WTC11 (cell line): ENCODE results near the gene UFC1. TPM values are rescaled to one million over a fixed set of nuclear protein-coding genes. Genes with fewer than 3 reads are reported as not detected.
A peak's percentile ranks its signal among the peaks of the same experiment; 100 is the strongest.

ENCODE experiments used
- ATAC-seq: fragments of 200-7000 bp; cut with Tn5 transposase; 2 replicates; pipeline ENCODE4 v1.10.0; 2021; ENCODE audit warnings: mild to moderate bottlenecking, moderate library complexity
- CTCF ChIA-PET: fragments of 300-600 bp; sonication (Branson Sonifier 250); formaldehyde crosslinking; loops from one replicate; lab custom pipeline; 2021; ENCODE audit warnings: antibody characterized with exemption; lab: Charles Lee
- POLR2A ChIA-PET: fragments of 350-600 bp; sonication (Branson Sonifier 250); formaldehyde crosslinking; loops from one replicate; lab custom pipeline; 2021; ENCODE audit warnings: antibody characterized with exemption; lab: Charles Lee
- DNase-seq: peaks from one replicate; pipeline ENCODE4 v3.0.0; 2021; ENCODE audit warnings: low spot score
- H3K27ac Mint-ChIP-seq: 2 replicates; pipeline ENCODE4 v1.8.0; 2021; ENCODE audit warnings: mixed read lengths
- H3K27me3 Mint-ChIP-seq: 2 replicates; pipeline ENCODE4 v1.8.0; 2021; ENCODE audit warnings: low read depth, mild to moderate bottlenecking, moderate library complexity, mixed read lengths
- H3K36me3 Mint-ChIP-seq: 2 replicates; pipeline ENCODE4 v1.8.0; 2021; ENCODE audit warnings: mixed read lengths
- H3K4me1 Mint-ChIP-seq: 2 replicates; pipeline ENCODE4 v1.8.0; 2022; ENCODE audit warnings: mixed read lengths
- H3K4me3 Mint-ChIP-seq: 2 replicates; pipeline ENCODE4 v1.8.0; 2021; ENCODE audit warnings: mild to moderate bottlenecking, moderate library complexity, mixed read lengths
- H3K9me3 Mint-ChIP-seq: 2 replicates; pipeline ENCODE4 v1.8.0; 2021; ENCODE audit warnings: mixed read lengths
- CBFB ChIP-seq: sonication (generic); formaldehyde crosslinking; IDR thresholded peaks from 2 replicates; pipeline ENCODE4 v1.8.1; 2022; ENCODE audit warnings: mild to moderate bottlenecking, low read depth, missing genetic modification reagents
- FOXK1 ChIP-seq: sonication (generic); formaldehyde crosslinking; IDR thresholded peaks from 2 replicates; pipeline ENCODE4 v1.8.0; 2022; ENCODE audit warnings: mild to moderate bottlenecking, moderate library complexity, missing genetic modification reagents
- FOXP1 ChIP-seq: sonication (generic); formaldehyde crosslinking; IDR thresholded peaks from 2 replicates; pipeline ENCODE4 v1.8.0; 2022; ENCODE audit warnings: missing genetic modification reagents, mild to moderate bottlenecking, moderate library complexity, borderline replicate concordance
- HMGA2 ChIP-seq: fragments of 250-450 bp; sonication (Bioruptor Pico); IDR thresholded peaks from 2 replicates; pipeline ENCODE4 v1.4.0; 2021; ENCODE audit warnings: mild to moderate bottlenecking, moderate library complexity
- KAT7 ChIP-seq: sonication (generic); formaldehyde crosslinking; IDR thresholded peaks from 2 replicates; pipeline ENCODE4 v1.8.1; 2023; ENCODE audit warnings: missing genetic modification reagents, mild to moderate bottlenecking, borderline replicate concordance
- NFYB ChIP-seq: sonication (generic); formaldehyde crosslinking; conservative IDR thresholded peaks from 2 replicates; pipeline ENCODE4 v1.8.0; 2022; ENCODE audit warnings: low read depth, missing genetic modification reagents
- RELA ChIP-seq: sonication (generic); formaldehyde crosslinking; IDR thresholded peaks from 2 replicates; pipeline ENCODE4 v1.8.1; 2022; ENCODE audit warnings: missing genetic modification reagents, mild to moderate bottlenecking, borderline replicate concordance
- ZBTB21 ChIP-seq: sonication (generic); formaldehyde crosslinking; IDR thresholded peaks from 2 replicates; pipeline ENCODE4 v1.8.1; 2023; ENCODE audit warnings: mild to moderate bottlenecking, missing genetic modification reagents, borderline replicate concordance
- ZNF219 ChIP-seq: sonication (generic); formaldehyde crosslinking; IDR thresholded peaks from 2 replicates; pipeline ENCODE4 v1.8.0; 2023; ENCODE audit warnings: missing genetic modification reagents, mild to moderate bottlenecking, borderline replicate concordance
- ZNF416 ChIP-seq: fragments of 250-450 bp; sonication (Bioruptor Pico); IDR thresholded peaks from 2 replicates; pipeline ENCODE4 v1.9.0; 2021; ENCODE audit warnings: mild to moderate bottlenecking, inconsistent platforms
- total RNA-seq: library from RNA; stranded (reverse); gene quantifications from 3 replicates; pipeline ENCODE4 v1.2.3, GENCODE V29; 2021
- TF ChIP-seq, protein P1 (sequence below): fragments of 250-450 bp; sonication (Bioruptor Pico); IDR thresholded peaks from 2 replicates; pipeline ENCODE4 v1.9.0; 2021; ENCODE audit warnings: mild to moderate bottlenecking
- TF ChIP-seq, protein P2 (sequence below): sonication (generic); formaldehyde crosslinking; IDR thresholded peaks from 2 replicates; pipeline ENCODE4 v1.8.0; 2023; ENCODE audit warnings: mild to moderate bottlenecking, missing genetic modification reagents
- TF ChIP-seq, protein P3 (sequence below): sonication (generic); formaldehyde crosslinking; IDR thresholded peaks from 2 replicates; pipeline ENCODE4 v1.8.1; 2022; ENCODE audit warnings: mild to moderate bottlenecking, missing genetic modification reagents, moderate library complexity, borderline replicate concordance
- TF ChIP-seq, protein P4 (sequence below): sonication (generic); formaldehyde crosslinking; IDR thresholded peaks from 2 replicates; pipeline ENCODE4 v1.8.1; 2022; ENCODE audit warnings: missing genetic modification reagents, borderline replicate concordance
- TF ChIP-seq, protein P5 (sequence below): sonication (generic); formaldehyde crosslinking; IDR thresholded peaks from 2 replicates; pipeline ENCODE4 v1.8.0; 2023; ENCODE audit warnings: missing genetic modification reagents, mild to moderate bottlenecking, borderline replicate concordance
- TF ChIP-seq, protein P6 (sequence below): sonication (generic); formaldehyde crosslinking; IDR thresholded peaks from 2 replicates; pipeline ENCODE4 v1.8.0; 2022; ENCODE audit warnings: mild to moderate bottlenecking, missing genetic modification reagents

The UFC1 gene
- total RNA-seq, 1 experiment from 2014 or later = 56.2 TPM

DNA sequence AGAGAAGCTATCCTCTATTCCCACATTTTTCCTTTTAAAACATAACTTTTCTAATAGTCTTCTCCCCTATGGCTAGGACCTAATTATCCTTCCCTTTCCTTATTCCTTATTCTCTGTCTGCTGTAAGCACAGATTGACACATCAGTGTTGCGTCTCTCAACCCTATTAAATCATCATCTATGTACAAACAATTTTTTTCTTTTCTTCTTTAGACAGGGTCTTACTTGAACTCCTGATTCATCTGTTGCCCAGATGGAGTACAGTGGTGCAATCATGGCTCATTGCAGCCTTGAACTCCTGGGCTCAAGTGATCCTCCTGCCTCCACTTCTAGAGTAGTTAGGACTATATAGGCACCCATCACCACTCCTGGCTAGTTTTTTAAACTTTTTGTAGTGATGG, 47.3 kb upstream of the UFC1 start:
- Mint-ChIP-seq H3K27ac (0 out of 2 replicates have a peak overlapping the region, but pooled peaks have one; percentile 31), H3K9me3 (no peaks in the 10 kb centered on the region), H3K4me1 (peaks cover 3% of the 10 kb centered on the region; the same call in 1 of the 2 replicates), H3K4me3 (no peak overlapping the region), H3K27me3 (no peaks in the 10 kb centered on the region), H3K36me3 (peaks cover 7% of the 10 kb centered on the region)
- ATAC-seq (no peak), DNase-seq (no peak)
- TF ChIP-seq CBFB (CRISPR knock-in tag) (no peak), RELA (no peak), ZNF416 (CRISPR knock-in tag) (no peak), NFYB (CRISPR knock-in tag) (no peak), ZNF219 (CRISPR knock-in tag) (no peak), FOXK1 (CRISPR knock-in tag) (no peak), KAT7 (no peak), HMGA2 (CRISPR knock-in tag) (no peak), FOXP1 (CRISPR knock-in tag) (no peak), ZBTB21 (no peak)
- TF ChIP-seq, protein P1, sequence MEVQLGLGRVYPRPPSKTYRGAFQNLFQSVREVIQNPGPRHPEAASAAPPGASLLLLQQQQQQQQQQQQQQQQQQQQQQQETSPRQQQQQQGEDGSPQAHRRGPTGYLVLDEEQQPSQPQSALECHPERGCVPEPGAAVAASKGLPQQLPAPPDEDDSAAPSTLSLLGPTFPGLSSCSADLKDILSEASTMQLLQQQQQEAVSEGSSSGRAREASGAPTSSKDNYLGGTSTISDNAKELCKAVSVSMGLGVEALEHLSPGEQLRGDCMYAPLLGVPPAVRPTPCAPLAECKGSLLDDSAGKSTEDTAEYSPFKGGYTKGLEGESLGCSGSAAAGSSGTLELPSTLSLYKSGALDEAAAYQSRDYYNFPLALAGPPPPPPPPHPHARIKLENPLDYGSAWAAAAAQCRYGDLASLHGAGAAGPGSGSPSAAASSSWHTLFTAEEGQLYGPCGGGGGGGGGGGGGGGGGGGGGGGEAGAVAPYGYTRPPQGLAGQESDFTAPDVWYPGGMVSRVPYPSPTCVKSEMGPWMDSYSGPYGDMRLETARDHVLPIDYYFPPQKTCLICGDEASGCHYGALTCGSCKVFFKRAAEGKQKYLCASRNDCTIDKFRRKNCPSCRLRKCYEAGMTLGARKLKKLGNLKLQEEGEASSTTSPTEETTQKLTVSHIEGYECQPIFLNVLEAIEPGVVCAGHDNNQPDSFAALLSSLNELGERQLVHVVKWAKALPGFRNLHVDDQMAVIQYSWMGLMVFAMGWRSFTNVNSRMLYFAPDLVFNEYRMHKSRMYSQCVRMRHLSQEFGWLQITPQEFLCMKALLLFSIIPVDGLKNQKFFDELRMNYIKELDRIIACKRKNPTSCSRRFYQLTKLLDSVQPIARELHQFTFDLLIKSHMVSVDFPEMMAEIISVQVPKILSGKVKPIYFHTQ (CRISPR knock-in tag) = no peak
- TF ChIP-seq, protein P2, sequence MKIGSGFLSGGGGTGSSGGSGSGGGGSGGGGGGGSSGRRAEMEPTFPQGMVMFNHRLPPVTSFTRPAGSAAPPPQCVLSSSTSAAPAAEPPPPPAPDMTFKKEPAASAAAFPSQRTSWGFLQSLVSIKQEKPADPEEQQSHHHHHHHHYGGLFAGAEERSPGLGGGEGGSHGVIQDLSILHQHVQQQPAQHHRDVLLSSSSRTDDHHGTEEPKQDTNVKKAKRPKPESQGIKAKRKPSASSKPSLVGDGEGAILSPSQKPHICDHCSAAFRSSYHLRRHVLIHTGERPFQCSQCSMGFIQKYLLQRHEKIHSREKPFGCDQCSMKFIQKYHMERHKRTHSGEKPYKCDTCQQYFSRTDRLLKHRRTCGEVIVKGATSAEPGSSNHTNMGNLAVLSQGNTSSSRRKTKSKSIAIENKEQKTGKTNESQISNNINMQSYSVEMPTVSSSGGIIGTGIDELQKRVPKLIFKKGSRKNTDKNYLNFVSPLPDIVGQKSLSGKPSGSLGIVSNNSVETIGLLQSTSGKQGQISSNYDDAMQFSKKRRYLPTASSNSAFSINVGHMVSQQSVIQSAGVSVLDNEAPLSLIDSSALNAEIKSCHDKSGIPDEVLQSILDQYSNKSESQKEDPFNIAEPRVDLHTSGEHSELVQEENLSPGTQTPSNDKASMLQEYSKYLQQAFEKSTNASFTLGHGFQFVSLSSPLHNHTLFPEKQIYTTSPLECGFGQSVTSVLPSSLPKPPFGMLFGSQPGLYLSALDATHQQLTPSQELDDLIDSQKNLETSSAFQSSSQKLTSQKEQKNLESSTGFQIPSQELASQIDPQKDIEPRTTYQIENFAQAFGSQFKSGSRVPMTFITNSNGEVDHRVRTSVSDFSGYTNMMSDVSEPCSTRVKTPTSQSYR (CRISPR knock-in tag) = no peak
- TF ChIP-seq, protein P3, sequence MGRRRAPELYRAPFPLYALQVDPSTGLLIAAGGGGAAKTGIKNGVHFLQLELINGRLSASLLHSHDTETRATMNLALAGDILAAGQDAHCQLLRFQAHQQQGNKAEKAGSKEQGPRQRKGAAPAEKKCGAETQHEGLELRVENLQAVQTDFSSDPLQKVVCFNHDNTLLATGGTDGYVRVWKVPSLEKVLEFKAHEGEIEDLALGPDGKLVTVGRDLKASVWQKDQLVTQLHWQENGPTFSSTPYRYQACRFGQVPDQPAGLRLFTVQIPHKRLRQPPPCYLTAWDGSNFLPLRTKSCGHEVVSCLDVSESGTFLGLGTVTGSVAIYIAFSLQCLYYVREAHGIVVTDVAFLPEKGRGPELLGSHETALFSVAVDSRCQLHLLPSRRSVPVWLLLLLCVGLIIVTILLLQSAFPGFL (CRISPR knock-in tag) = no peak
- TF ChIP-seq, protein P4, sequence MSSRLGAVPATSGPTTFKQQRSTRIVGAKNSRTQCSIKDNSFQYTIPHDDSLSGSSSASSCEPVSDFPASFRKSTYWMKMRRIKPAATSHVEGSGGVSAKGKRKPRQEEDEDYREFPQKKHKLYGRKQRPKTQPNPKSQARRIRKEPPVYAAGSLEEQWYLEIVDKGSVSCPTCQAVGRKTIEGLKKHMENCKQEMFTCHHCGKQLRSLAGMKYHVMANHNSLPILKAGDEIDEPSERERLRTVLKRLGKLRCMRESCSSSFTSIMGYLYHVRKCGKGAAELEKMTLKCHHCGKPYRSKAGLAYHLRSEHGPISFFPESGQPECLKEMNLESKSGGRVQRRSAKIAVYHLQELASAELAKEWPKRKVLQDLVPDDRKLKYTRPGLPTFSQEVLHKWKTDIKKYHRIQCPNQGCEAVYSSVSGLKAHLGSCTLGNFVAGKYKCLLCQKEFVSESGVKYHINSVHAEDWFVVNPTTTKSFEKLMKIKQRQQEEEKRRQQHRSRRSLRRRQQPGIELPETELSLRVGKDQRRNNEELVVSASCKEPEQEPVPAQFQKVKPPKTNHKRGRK (CRISPR knock-in tag) = no peak
- TF ChIP-seq, protein P5, sequence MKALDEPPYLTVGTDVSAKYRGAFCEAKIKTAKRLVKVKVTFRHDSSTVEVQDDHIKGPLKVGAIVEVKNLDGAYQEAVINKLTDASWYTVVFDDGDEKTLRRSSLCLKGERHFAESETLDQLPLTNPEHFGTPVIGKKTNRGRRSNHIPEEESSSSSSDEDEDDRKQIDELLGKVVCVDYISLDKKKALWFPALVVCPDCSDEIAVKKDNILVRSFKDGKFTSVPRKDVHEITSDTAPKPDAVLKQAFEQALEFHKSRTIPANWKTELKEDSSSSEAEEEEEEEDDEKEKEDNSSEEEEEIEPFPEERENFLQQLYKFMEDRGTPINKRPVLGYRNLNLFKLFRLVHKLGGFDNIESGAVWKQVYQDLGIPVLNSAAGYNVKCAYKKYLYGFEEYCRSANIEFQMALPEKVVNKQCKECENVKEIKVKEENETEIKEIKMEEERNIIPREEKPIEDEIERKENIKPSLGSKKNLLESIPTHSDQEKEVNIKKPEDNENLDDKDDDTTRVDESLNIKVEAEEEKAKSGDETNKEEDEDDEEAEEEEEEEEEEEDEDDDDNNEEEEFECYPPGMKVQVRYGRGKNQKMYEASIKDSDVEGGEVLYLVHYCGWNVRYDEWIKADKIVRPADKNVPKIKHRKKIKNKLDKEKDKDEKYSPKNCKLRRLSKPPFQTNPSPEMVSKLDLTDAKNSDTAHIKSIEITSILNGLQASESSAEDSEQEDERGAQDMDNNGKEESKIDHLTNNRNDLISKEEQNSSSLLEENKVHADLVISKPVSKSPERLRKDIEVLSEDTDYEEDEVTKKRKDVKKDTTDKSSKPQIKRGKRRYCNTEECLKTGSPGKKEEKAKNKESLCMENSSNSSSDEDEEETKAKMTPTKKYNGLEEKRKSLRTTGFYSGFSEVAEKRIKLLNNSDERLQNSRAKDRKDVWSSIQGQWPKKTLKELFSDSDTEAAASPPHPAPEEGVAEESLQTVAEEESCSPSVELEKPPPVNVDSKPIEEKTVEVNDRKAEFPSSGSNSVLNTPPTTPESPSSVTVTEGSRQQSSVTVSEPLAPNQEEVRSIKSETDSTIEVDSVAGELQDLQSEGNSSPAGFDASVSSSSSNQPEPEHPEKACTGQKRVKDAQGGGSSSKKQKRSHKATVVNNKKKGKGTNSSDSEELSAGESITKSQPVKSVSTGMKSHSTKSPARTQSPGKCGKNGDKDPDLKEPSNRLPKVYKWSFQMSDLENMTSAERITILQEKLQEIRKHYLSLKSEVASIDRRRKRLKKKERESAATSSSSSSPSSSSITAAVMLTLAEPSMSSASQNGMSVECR (CRISPR knock-in tag) = no peak
- TF ChIP-seq, protein P6, sequence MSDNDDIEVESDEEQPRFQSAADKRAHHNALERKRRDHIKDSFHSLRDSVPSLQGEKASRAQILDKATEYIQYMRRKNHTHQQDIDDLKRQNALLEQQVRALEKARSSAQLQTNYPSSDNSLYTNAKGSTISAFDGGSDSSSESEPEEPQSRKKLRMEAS (CRISPR knock-in tag) = no peak
- ChIA-PET POLR2A (no interaction called here), CTCF (interaction anchor here (0.5 kb wide), 1 partner anchor 116 kb away, joined by 3 read pairs; no protein-coding TSS in a partner anchor)
